ENCODE results near the gene RASSF4.

The RASSF4 gene

GRCh38 chr10:44959247-44960087 is at the start of gene RASSF4:
TSS of gene RASSF4 (plus strand) at chr10:44959802. CDS start at chr10:44970203, 10,401 bp downstream.
- peak within 1 kb of the TSS; percentile 58 to 83 (median 62) for H3K4me3 ChIP-seq

GRCh38 chr10:44909910-44910309 is 49.7 kb upstream of the RASSF4 start:
- no peak overlapping the region for H3K27ac ChIP-seq
- H3K4me3 ChIP-seq = no peak overlapping the region

More at GRCh38 chr10:44959247-44960087, at the start of gene RASSF4:
- H3K27ac ChIP-seq = peak within 1 kb of the TSS in 20 of 21 experiments; percentile 56 to 95 (median 83)

GRCh38 chr10:44910602-44911001 is 49.0 kb upstream of the RASSF4 start:
- H3K27ac ChIP-seq = no peak overlapping the region
- no peak overlapping the region for H3K4me3 ChIP-seq

GRCh38 chr10:44911081-44911540 is 48.5 kb upstream of the RASSF4 start, which contains the start of gene TMEM72:
TSS of gene TMEM72 (plus strand) at chr10:44911337. CDS start at chr10:44911513, 176 bp downstream.
- H3K27ac ChIP-seq = no peak within 1 kb of the TSS

GRCh38 chr10:44911951-44912350 is 47.7 kb upstream of the RASSF4 start:
- Histone ChIP-seq H3K4me3 (no peak overlapping the region), H3K27ac (no peak overlapping the region)

More at GRCh38 chr10:44911081-44911540, 48.5 kb upstream of the RASSF4 start, which contains the start of gene TMEM72:
- H3K4me3 ChIP-seq = no peak within 1 kb of the TSS

GRCh38 chr10:44913350-44914081 is 46.1 kb upstream of the RASSF4 start:
- no peak overlapping the region for H3K27ac ChIP-seq
- H3K4me3 ChIP-seq = no peak overlapping the region

GRCh38 chr10:44914891-44915290 is 44.7 kb upstream of the RASSF4 start:
- Histone ChIP-seq H3K27ac (no peak overlapping the region), H3K4me3 (no peak overlapping the region)

- Histone ChIP-seq H3K27ac (no peak overlapping the region), H3K4me3 (no peak overlapping the region)
These were observed 43.2 kb upstream of the RASSF4 start for GRCh38 chr10:44916429-44916828.

GRCh38 chr10:44917848-44918247 is 41.8 kb upstream of the RASSF4 start:
- Histone ChIP-seq H3K27ac (no peak overlapping the region), H3K4me3 (no peak overlapping the region)

- Histone ChIP-seq H3K27ac (no peak overlapping the region), H3K4me3 (no peak overlapping the region)
These were observed 39.4 kb upstream of the RASSF4 start for GRCh38 chr10:44920252-44920651.

- Histone ChIP-seq H3K4me3 (no peak overlapping the region), H3K27ac (no peak overlapping the region)
These were observed 38.5 kb upstream of the RASSF4 start for GRCh38 chr10:44921061-44921460.

GRCh38 chr10:44921506-44921905 is 38.1 kb upstream of the RASSF4 start:
- no peak overlapping the region for H3K27ac ChIP-seq
- H3K4me3 ChIP-seq = no peak overlapping the region

GRCh38 chr10:44922021-44922420 is 37.6 kb upstream of the RASSF4 start:
- H3K4me3 ChIP-seq = no peak overlapping the region
- H3K27ac ChIP-seq = no peak overlapping the region

GRCh38 chr10:44922796-44923545 is 36.6 kb upstream of the RASSF4 start:
- Histone ChIP-seq H3K4me3 (no peak overlapping the region), H3K27ac (no peak overlapping the region)

- H3K4me3 ChIP-seq = no peak overlapping the region
- H3K27ac ChIP-seq = no peak overlapping the region
These were observed 36.0 kb upstream of the RASSF4 start for GRCh38 chr10:44923611-44924010.

GRCh38 chr10:44924261-44925040 is 35.2 kb upstream of the RASSF4 start:
- no peak overlapping the region for H3K4me3 ChIP-seq
- no peak overlapping the region for H3K27ac ChIP-seq

GRCh38 chr10:44925224-44925623 is 34.4 kb upstream of the RASSF4 start:
- H3K27ac ChIP-seq = no peak overlapping the region

GRCh38 chr10:44925811-44926750 is 33.5 kb upstream of the RASSF4 start:
- Histone ChIP-seq H3K27ac (no peak overlapping the region), H3K4me3 (no peak overlapping the region)

More at GRCh38 chr10:44925224-44925623, 34.4 kb upstream of the RASSF4 start:
- H3K4me3 ChIP-seq = no peak overlapping the region
